Activated gamma-delta T cell (primary cell): Measurements from ENCODE around the gene ZNF438.
A peak's percentile ranks its signal among the peaks of the same experiment; 100 is the strongest.
"Not testable (repeated sequence)": the region's sequence is repeated elsewhere in the genome, so short reads cannot be mapped to it uniquely, and the experiment has no call there.

Experiments used
- DNase-seq: peaks from one replicate; lab custom pipeline; 2025; lab: John Stamatoyannopoulos, UW

Gene ZNF438

GRCh38 chr10:31042670-31043069, 11.0 kb upstream of the ZNF438 start:
- no peak for DNase-seq

- no peak for DNase-seq
These were observed 9.3 kb upstream of the ZNF438 start for GRCh38 chr10:31041011-31041410.

- not testable (repeated sequence) for DNase-seq
These were observed 7.3 kb upstream of the ZNF438 start for GRCh38 chr10:31039006-31039405.

GRCh38 chr10:31037749-31038148, 6.1 kb upstream of the ZNF438 start:
- no peak for DNase-seq

GRCh38 chr10:31036209-31036608, 4.5 kb upstream of the ZNF438 start:
- no peak for DNase-seq

- no peak for DNase-seq
These were observed 3.7 kb upstream of the ZNF438 start for GRCh38 chr10:31035266-31035798.

- no peak for DNase-seq
These were observed 2.6 kb upstream of the ZNF438 start for GRCh38 chr10:31034098-31034909.

- no peak for DNase-seq
These were observed 1.5 kb upstream of the ZNF438 start for GRCh38 chr10:31033147-31033546.

GRCh38 chr10:31032258-31033132, 830 bp upstream of the ZNF438 start:
- peak; percentile 71 for DNase-seq

GRCh38 chr10:31031205-31031557, 484 bp downstream of the ZNF438 start:
- no peak for DNase-seq

GRCh38 chr10:31030800-31031199, 865 bp downstream of the ZNF438 start:
- no peak for DNase-seq

- no peak for DNase-seq
These were observed 1.4 kb downstream of the ZNF438 start for GRCh38 chr10:31030260-31030659.

GRCh38 chr10:31028081-31028480, 3.6 kb downstream of the ZNF438 start:
- DNase-seq, result no peak

- not testable (repeated sequence) for DNase-seq
These were observed 5.4 kb downstream of the ZNF438 start for GRCh38 chr10:31026279-31026678.

GRCh38 chr10:31025142-31025541, 6.5 kb downstream of the ZNF438 start:
- no peak for DNase-seq

GRCh38 chr10:31023558-31023957, 8.1 kb downstream of the ZNF438 start:
- no peak for DNase-seq

- no peak for DNase-seq
These were observed 11.5 kb downstream of the ZNF438 start for GRCh38 chr10:31020209-31020608.

GRCh38 chr10:31018962-31019361, 12.7 kb downstream of the ZNF438 start:
- DNase-seq, result no peak

GRCh38 chr10:31018356-31018750, 13.3 kb downstream of the ZNF438 start:
- DNase-seq, result no peak

- no peak for DNase-seq
These were observed 13.9 kb downstream of the ZNF438 start for GRCh38 chr10:31017534-31018355.

GRCh38 chr10:31014161-31014875, 17.3 kb downstream of the ZNF438 start:
- DNase-seq, result no peak
